Embryonic facial prominence (tissue), 1 donor: ENCODE results near the gene AFF2.

Experiments
- DNase-seq: peaks from one replicate; pipeline ENCODE4 v3.0.0-alpha.2; 2016; ENCODE audit errors: extremely low spot score

AFF2 gene

DNA sequence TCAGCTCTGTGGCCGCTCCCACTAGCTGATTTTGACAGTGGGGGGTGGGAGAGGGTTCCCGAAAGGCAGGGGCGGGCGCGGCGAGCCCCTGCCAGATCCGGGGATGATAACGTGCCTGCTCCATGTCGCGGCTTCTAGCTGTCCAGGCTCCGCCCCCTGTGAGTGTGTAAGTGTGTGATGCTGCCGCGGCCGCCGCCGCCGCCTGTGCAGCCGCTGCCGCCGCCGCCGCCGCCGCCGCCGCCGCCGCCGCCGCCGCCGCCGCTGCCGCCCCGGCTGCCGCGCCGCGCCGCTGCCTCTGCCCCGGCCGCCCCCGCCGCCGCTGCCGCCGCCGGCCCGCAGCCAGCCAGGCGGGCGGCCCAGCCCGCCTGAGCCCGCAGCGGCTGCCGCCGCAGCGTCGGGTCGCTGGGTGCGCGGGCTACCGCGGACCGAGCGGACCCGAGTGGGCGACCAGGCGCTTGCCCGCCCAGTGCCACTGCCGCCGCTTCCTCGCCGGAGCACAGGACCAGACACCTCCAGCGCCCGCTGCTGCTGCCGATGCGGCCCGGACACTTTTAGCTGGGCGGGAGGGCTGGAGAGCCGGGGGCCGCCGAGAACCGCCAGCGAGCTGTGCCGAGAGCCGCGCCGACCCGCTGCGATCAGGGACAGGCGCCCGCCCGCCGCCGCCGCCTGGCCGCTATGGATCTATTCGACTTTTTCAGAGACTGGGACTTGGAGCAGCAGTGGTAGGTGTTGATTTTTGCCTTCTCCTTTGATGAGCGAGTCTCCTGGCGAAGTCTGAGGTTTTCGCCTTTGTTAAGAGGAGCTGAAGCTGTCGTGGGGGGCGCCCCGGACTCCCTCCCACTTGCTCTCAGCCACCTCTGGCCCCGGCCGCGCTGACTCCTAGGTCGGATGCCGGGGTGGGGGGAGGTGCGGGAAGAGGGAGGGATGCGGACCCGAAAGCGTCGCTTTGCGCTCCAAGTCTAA is at the start of gene AFF2:
Gene AFF2, plus strand, starts transcription at position 195 of the 963 bp plus-strand sequence. Its CDS starts 481 bp downstream, at position 676.
- no peak for DNase-seq

DNA sequence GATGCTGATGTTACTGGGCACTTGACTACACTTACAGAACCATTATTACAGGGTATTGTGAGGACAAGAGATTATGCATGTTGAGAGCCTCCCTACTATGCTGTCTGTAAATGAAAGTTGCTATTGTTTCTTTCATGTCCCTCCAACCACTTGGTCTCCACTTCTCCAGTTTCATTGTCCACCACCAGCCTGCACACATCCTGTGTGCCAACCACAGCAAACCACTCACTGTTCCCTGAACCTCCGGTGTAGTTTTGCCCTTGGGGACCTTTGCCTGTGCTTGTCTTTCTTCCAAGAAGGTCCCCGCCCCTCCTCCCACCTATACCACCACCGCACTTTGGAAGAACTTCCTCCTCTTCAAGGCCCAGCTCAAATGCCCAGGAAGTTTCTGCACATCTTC is 43.1 kb upstream of the AFF2 start:
- no peak for DNase-seq

DNA sequence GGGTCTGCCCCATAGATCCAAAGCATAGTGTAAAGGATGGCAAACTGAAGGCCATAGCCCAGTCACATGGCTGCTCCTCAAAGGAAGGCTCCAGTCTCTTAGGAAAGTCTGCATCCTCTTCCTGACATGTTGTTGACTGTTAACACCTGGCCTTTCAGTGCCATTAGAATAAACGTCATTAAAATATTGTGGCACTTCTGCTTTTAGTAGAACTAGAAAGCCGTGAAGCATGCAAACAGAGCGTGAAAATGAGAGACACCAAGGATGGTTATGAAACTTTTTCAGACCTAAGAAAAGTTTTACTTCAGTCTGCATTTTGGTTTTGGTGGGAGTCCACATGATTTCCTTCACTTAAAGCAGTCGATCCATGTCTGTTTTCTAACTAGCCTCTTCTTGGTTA is 41.1 kb upstream of the AFF2 start:
- no peak for DNase-seq

DNA sequence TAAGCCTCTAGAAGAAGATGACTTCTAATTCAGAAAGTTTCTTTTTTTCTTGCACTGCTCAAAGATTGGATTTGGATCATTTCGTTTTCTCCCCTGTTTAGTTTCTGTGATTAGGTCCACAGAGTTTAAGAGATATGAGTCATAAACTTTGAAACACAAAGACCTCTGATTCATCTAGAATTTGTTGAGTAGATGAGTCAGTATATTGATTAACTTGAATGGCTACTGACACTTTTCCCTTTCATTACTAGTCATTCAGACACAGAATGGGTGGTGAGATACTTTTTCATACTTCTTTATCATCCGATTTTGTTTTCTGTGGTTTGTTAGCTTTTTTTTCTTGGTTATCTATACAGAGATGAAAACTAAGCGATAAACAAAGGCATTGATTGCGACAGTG is 34.1 kb upstream of the AFF2 start:
- no peak for DNase-seq

DNA sequence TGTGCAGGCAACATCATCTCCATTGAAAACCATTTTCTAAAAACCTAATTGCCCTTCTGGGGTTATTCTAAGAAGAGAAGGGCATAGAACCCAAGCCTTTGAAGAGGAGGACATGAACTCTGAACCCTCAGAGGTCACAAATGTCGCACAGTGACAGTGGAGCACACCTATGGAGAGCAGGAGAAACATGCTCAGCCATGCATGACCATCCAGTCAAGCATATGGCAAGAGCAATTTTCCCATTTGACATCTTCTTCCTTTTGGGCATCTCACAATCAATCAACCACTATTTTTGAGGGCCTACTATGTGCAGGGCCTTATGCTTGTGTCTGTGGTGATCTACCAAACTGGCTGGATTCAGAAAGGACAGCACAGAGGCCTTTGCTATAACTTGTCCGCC is 30.1 kb upstream of the AFF2 start:
- DNase-seq = no peak

DNA sequence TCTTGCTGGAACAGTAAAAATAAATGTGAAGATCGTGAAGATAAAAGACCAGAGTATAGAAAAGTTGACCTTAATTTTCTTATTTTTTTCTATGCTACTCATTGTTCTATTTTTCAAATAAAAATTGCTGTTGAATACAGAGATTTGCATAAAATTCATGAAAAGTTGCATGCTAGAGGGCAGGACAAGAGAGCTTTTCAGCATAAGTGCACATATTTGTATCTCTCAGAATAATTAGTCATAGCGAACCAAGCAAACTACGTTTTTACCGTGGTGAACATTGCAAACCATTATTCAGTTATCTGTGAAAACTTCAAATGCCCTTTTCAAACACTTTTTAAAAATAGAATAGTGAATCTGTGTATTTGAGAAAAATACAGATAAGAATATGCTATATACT is 26.4 kb upstream of the AFF2 start:
- no peak for DNase-seq

DNA sequence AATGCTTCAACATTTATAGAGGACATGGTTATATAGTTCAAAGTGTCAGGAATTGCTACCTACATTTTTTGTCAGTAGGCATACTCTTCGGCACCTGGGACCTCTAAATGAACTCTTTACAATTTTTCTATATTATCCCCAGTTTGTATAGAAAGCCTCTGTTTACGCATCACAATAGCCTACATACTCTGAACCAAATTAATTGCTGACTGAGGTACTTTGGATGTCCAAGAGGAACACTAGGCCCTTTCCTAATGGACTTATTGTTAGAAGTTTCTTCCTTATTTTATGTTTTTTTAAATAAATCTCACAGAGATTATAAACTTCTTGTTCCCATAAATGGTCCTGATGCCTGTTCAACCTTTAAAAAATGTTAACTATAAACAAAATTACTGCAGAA is 8.4 kb upstream of the AFF2 start:
- DNase-seq = no peak

DNA sequence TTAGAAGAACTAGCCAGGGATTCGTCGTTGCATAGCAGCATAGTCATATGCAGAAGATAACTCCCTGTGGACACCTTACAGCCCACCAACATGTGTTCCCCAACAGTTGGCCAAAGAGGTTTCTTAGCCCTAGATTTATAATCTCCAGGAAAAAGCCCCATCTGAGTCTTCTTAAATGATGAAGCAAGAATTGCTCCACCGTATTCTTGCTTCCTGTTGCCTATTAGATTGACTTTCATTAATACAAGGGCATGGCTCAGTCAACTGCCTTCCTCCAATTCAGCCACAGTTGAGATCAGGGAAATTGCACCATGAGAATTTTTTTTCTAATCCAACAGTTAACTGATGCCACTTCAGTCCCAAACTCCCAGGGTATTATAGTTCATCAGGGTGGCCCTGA is 5.2 kb upstream of the AFF2 start:
- DNase-seq = no peak

DNA sequence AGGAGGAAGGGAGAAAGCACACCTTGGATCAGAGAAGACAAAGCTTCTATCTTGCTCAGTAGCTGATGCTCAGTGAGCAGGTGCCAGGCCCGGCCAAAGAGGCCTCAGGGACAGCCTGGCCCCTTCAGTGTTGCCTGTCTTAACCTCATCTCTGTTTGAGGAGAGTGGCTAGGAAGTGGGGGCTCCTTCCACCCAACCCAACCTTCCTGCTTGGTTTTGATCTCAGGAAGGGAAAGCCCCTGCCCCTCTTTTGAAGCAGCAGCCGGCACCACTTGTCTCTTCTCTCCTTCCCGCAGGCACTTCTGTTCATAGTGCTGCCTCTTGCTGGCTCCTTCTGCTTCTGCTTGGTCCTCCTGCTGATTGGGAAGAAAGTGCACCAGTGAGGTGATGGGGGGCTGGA is 2.4 kb upstream of the AFF2 start:
- DNase-seq = no peak

DNA sequence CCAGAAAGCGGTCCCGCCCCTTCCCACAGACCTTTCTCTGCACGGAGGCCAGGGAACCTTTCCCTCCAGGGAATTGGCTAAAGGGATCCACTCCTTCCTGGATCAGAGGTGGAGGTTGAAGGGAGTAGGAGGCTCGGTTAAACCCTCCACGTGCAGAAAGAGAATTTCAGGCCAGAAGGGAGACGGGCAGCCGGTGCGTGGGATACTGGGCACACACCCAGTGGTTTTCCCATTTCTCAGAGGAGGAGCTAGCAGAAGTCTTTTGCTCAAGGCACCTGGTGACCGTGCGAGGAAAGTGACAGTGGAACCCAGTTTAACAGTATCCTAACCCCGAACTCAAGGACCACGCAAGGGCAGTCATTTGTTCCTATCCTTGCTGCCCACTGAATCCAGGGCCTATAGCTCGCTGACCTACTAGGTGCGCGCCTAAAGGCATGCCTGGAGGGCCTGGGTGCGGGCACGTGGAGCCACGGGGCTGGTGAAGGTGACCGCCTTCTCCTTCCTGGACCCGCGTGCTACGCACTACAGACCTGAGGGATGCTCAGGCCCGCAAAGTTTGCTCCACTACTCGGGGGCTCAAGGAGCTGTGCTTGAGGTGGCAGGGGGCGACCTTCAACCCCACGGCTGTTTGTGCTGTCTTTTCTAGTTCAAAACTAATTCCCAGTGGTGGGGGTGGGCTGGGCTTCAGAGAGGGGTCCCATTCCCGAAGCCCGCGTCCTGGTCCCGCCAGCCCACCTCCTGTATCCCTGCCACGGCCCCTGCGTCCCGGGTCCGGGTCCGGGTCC is 587 bp upstream of the AFF2 start:
- no peak for DNase-seq

DNA sequence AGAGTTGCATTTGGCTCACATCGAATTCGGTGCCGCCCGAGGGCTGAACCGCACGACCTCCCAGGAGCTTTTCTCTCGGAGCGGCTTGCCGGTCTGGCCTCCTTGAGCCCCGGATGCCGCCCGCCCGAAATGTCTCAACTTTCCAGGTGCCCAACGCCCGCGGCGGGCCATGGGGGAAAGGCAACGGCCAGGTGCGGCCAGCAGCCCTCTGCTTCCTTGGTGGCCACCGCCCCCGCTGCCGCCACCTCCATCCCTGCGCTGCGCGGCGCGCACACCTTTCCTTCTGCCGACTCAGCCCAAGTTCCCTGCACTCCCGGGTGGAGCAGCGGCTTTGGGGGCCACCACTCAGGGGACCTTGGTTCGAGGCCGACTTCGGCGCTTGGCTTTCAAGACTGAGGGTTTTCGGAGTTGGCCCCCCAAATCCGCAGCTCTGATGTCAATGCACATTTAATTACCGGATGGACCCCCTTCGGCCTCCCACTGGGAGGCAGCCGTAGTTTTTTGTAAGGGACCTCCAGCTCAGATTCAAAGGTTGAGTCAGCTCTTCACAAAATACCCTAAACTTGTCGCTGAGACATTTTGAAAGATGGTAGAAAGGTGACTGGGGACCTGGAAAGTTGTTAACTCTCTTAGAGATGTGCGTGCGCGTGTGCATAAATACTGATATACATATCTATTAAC is 1.1 kb downstream of the AFF2 start:
- no peak for DNase-seq

DNA sequence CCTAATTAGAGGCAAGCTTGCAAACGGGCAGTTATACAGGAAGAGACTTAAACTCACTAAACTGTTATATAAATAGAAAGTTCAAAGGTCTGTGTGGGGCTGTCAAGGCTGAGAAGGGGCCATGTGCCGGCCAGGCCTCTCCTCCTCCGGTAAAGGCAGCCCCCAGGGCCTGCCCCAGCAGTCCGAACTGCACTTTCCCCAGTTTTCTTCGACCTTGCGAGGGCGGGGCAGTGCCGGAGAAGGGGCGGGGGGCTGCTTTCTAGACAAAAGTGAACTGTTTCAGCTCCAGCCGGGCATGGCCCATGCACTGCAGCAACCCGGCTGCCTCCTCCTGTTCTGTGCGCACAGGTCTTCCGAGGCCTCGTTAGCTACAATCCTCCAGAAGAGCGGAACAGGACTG is 4.1 kb downstream of the AFF2 start:
- DNase-seq = no peak

DNA sequence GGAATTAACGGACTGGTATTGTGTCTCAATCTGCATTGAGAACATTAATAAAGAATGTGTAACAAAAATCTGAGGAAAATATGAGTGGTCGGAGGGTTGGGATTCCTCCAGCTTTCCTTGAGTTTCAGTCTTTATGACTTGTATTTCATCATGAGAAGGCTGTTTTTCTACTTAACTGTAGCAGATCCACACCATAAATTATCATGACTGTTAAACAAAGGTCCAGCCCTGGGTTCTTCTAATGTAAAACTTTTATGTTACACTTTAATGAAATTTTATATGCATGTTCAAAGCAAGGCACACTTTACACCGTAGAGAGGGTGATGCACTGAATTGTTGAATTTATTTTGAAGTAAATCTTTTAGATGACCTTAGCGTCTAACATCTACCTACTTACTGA is 7.0 kb downstream of the AFF2 start:
- no peak for DNase-seq

DNA sequence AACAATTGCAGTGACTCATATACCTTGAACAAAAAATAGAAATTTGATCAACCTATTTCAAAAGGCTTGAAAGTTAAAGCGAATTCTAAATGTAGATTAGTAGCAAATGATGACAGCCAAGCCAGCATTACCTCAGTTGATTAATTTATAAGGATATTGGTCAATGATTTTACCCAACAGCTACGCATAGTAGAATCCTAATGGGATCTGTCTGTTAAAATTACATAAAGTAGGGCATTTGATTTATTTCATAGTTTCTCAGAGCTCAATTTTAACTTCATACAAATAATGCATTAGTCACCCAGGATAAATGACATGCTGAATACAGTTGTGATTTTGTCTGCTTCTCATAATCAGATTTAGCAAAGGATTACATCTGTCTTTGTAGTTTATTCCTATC is 12.0 kb downstream of the AFF2 start:
- no peak for DNase-seq

DNA sequence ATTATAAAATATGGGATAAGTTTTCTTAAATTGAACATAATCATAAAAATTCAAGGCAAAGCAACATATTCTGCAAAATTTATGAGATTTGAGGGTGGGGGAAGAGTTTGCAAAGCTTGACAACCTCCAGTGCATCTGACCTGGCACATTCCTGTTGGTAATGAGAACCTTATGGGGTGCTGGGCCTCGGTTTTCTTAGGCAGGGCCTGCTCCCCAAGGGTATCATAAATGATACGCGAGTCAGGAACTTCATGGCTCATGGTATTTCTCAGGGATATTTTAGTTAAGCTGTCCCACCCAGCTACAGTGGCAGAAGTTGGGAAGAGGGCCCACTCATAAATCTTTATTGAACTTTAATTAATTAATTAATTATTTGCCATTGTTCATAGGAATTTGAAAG is 13.2 kb downstream of the AFF2 start:
- no peak for DNase-seq

DNA sequence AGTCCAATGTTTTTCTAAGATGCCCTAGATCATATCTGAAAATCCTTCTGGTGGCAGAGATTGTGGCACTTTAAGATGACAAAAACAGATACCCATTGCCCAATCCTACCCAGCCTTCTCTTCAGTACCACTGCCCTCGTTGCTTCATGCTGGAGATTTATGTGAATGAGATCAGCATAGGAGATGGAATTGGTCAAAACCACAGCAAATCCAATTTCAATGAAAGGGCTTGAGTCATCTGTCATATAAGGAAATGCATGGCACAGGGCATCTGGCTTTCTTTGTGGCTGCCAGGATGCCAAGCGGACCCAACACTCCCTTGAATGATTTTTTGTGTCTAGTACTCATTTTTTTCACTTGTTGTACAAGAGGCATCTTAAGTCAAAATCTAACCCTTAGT is 16.8 kb downstream of the AFF2 start:
- no peak for DNase-seq

DNA sequence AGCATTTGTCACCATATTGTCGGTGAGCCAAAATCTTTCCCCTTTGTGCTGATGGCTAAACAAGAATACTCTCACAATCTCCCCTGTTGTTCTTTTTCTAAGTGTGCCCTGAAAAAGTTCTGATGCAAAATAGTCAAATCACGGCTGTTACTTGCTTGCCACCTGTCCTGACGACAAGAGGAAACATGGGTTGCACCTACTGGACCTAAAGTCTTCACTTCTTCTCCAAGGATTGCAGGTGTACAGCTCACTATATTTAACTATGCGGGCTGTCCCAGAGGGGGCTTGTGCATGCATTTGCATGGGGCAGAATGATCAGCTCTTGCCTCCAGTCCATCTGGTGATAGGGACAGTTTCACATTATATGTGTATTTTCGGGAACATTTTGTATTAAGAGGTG is 21.6 kb downstream of the AFF2 start:
- DNase-seq = no peak

DNA sequence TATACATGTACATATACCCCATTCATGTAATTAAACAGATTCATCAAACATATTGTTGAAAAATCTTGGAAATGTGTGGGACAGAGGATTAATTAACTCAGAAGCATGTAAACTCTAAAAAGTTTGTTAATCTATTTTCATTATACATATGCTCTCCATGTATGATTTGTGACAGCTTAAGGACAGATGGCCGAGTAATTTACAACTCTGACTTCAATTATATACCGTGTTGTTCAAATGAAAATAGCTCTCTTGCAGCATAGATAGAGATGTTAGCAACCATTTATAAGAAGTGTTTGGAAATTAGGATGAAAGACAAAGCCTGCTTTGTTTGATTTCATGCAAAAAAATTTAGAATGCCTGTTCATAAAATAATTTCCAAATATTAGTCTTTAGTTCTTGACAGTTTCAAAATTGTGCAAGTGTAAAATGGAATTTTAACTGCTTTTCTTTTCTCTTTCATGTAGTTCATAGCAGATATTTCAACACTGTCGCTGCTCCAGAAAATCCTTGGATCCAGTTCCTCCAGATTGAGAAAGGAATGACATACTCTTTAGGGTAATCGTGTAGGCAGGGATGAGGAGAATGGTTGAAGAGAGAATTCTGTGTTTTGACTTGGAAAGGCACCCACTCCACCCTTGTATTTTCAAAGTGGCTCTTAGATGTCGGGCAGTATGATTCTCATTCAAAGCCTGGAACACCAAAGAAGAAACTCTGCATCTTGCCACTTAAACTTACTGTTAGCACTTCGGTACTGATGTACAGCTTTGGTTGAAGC is 23.1 kb downstream of the AFF2 start:
- DNase-seq = no peak

DNA sequence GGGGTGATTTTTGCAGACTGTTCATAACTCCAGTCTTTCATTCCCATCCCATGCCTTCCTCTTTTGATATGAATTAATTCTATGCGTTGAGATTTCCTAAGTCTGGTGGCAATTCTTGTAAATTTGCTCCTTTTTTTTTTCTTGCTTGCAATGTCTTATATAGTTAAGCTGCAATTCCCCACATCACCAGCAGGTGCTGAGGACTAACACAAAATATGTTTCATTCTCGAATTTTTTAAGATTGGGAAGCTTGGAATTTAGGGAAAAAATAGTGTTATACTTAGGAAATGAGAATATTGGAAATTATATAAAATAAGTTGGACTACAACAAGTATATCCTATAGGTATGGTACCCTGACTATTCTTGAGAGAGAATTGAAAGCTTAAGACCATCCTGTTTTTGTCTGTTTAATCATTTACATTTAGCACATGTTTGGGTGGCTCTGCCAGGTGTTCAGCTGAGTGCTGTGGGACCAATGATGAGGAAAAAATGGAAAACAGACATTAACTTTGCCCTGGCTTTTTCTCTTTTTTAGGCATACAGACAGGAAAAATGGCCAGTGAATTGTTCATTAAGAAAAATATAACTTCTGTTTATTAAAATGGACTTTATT is 30.2 kb downstream of the AFF2 start:
- DNase-seq = no peak

DNA sequence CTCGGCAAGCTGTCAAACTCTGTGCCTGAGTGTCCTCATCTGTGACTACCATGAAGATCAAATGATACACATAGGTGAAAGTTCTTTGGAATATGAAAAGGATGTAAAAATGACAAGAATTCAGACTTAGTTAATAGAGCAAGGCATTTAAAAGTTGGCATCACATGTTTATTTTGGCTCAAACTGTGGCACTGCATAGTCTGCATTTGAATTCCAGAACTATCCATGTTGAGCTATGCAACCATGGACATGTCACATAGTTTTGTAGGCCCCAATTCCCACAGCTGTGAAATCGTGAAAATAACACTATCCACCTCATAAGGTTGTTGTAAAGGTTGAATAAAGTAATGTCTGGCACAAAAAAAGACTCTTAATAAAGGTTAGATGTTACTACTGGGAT is 33.9 kb downstream of the AFF2 start:
- DNase-seq = no peak

DNA sequence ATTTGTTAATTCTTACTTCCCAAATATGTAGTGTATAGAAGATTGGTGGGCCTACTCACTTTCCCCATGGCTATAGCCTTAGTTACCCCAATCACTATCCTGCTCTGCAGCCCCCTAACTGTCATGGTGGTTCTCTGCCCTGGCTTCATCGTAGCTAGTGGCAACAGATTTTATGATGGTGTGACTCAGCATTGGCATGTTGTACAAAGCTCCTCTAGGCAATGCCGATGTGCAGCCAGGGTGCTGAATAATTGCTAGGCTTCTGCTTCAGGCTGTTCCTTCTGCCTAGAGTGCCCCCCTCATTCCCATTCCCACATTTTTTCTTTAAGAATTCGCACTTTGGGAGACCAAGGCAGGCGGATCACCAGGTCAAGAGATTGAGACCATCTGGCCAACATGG is 35.2 kb downstream of the AFF2 start:
- DNase-seq = no peak
